Fibroblast of villous mesenchyme (primary cell): Measurements from ENCODE around the gene HSD17B2. TPM values are rescaled to one million over a fixed set of nuclear protein-coding genes. Genes with fewer than 3 reads are reported as not detected.

Experiments
- DNase-seq: peaks from one replicate; pipeline ENCODE4 v3.0.0-alpha.2; 2010; ENCODE audit warnings: low read depth
- H3K4me3 ChIP-seq: 2 replicates; pipeline ENCODE4 v1.5.1; 2011; ENCODE audit warnings: low read depth, mild to moderate bottlenecking, low read length
- total RNA-seq: library from RNA; depleted of rRNA; stranded (reverse); fragments of >200 nt; gene quantifications from 2 replicates; pipeline ENCODE4 v1.2.3, GENCODE V29; 2012
- TF ChIP-seq, protein P1 (sequence below): IDR thresholded peaks from 2 replicates; pipeline ENCODE4 v1.5.1; 2012; ENCODE audit warnings: low read depth, mild to moderate bottlenecking, low read length; ENCODE audit not compliant: insufficient read depth

The HSD17B2 gene
- total RNA-seq, 1 donor = 9.5 TPM

DNA sequence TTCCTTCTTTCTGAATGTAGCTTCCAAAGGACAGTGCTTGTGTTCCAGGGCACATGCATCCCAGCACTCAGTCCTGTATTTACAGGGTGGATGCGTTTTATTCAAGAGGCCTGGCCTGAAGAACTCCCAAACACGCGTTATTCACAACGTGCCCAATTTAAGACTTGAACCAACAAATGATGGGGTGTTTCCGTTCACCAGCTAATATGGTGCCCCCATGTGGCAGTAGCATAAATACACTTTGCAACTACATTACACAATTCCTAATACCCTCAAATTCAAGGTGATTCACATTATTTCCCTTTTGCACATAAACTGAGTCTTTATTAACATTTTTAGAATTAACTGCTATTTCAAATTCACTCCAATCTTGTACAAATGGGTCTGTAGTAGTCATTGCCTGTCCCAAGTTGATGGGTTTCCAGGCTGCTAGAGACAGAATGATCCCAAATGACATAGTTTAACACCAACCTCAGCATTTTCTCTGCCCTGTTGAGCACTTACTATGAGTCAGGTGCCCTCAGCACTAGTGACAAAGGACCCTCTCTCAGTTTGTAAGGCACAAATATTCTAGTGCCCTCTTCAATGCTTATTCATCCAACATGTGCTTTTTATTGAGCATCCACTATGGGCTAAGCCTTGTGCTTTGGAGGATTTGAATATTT, 26.9 kb downstream of the HSD17B2 start:
- peak; percentile 65 for DNase-seq
- TF ChIP-seq, protein P1, sequence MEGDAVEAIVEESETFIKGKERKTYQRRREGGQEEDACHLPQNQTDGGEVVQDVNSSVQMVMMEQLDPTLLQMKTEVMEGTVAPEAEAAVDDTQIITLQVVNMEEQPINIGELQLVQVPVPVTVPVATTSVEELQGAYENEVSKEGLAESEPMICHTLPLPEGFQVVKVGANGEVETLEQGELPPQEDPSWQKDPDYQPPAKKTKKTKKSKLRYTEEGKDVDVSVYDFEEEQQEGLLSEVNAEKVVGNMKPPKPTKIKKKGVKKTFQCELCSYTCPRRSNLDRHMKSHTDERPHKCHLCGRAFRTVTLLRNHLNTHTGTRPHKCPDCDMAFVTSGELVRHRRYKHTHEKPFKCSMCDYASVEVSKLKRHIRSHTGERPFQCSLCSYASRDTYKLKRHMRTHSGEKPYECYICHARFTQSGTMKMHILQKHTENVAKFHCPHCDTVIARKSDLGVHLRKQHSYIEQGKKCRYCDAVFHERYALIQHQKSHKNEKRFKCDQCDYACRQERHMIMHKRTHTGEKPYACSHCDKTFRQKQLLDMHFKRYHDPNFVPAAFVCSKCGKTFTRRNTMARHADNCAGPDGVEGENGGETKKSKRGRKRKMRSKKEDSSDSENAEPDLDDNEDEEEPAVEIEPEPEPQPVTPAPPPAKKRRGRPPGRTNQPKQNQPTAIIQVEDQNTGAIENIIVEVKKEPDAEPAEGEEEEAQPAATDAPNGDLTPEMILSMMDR = peak; percentile 41
- H3K4me3 ChIP-seq = no peak overlapping the region

- H3K4me3 ChIP-seq = no peak overlapping the region
- TF ChIP-seq, protein P1 = no peak
- DNase-seq = peak; percentile 98
Measured at GRCh38 chr16:82062645-82063058, 27.6 kb downstream of the HSD17B2 start.

DNA sequence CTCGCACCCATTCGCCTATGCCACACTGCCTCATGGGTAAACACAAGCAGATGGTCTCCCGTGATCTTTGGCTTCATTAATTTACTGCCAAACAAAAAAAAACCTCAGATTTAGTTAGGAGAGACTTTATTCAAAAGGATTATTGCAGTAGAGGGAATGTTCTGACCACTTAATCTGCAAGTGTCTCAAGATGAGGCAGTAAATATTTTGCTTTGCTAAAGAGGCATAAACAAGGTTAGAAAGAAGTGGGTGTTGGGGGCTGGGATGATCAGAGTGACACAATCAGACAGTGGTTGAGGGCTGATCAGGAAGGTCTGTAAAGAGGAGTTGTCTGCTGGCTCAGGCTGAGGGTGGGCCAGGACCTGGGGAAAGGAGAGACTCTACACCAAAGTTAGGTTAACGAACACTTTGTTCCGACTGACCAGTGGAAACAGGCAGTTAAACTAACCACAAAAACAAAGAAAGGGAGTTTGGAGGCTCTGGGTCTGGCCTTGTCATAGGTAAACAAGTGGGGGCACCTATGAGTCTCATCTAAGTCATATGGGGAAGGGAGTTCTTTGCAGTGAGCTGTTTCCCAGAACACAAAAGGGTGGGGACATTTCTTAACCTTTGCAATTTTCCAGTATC, 28.5 kb downstream of the HSD17B2 start:
- peak; percentile 66 for DNase-seq

DNA sequence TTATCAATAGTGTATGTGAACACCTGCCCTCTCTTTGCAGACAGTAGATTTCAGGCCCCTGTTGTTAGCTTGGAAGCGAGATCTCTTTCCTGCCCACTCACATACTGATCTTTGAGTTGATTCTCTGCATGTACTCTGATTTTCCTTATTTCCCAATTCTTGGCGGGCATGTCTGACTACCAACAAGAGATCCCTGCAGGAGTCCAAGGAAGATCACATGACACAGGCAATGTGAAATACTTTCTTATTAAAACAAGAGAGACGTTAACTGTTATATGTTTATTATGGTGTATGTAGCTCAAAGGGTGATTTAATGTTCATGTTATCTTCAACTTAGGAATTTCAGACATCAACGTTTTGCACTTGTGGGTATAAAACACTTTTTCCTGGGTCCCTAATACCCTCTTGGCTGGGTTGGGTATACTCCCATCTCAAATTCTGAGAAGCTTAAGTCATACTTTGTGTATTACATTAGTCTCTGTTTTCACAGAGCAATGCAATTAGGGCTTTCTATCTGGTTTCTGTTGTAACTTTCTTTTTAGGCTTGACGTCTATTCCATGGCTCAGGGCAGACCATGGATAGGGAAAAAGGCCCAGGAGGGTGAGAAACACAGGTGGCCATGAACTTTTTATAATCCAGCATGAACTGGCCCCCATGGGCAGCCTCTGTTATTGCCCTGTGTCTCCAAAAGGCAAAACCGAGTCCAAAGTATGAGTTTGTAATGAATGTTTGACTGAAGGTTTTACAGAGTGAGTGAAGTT, 32.2 kb downstream of the HSD17B2 start:
- TF ChIP-seq, protein P1 = no peak
- no peak overlapping the region for H3K4me3 ChIP-seq
- peak; percentile 74 for DNase-seq

More for the DNA sequence above, 28.5 kb downstream of the HSD17B2 start:
- TF ChIP-seq, protein P1 = no peak
- no peak overlapping the region for H3K4me3 ChIP-seq

DNA sequence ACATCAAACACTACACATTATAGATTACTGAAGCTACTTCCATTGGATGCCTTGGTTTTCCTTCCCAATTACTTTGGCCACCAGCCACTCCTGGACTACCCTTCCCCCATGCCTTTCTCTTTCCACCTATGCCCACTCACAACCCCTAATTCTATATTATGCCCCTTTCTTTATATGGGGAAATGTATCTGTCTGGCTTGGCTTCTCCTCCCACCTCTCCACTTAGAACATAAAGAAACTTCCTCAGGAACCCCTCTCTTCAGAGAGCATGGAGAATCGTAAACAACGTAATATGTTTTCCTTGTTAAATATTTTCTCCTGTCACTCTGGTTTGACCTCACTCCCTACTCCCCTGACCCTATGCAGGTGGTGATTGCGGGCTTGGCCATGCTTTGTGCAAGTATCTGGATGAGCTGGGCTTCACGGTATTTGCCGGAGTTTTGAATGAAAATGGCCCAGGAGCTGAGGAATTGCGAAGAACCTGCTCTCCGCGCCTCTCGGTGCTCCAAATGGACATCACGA, 32.8 kb downstream of the HSD17B2 start:
- TF ChIP-seq, protein P1 = no peak
- no peak overlapping the region for H3K4me3 ChIP-seq
- DNase-seq = no peak

DNA sequence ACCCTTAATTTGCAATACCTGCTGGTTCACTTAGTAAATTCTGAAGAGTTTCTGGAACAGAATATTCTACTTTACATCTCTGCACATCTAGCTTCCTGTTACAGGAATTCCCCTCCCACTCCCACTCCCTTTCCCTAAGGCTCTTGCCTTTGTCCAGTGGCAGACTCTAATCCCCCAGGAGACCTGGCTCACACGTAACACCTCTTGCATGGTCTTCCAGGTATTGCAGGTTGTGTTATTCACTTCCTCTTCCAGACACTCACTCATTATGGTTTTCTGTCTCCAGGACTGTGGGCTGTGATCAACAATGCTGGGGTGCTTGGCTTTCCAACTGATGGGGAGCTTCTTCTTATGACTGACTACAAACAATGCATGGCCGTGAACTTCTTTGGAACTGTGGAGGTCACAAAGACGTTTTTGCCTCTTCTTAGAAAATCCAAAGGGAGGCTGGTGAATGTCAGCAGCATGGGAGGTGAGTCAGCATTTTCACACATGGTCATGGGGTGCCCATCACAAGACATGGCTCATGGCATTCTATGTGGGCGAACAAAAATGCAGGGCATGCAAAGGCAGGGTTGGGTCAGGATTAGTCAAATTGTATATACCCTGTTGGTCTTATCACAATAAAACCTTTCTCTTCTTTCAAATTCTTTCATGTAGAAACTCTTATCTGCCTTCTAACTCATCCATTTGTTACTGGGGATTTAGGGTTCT, 35.8 kb downstream of the HSD17B2 start:
- TF ChIP-seq, protein P1 = no peak
- H3K4me3 ChIP-seq = no peak overlapping the region
- DNase-seq = peak; percentile 70
